Heart left ventricle (tissue), 16 donors: Measurements from ENCODE around the gene NEK8. TPM values are rescaled to one million over a fixed set of nuclear protein-coding genes. Genes with fewer than 3 reads are reported as not detected.

Experiments used
- ATAC-seq, 4 donors: fragments of 200-7000 bp; cut with Tn5 transposase; one replicate each; pipeline ENCODE4 v1.9.1; 2020 to 2022; ENCODE audit warnings: moderate library complexity in 4 of 4, mild to moderate bottlenecking in 3 of 4, moderate number of reproducible peaks in 1 of 4
- DNase-seq, 5 donors: peaks; one replicate each; pipeline ENCODE4 v3.0.0-alpha.2; 2020
- H3K27ac ChIP-seq, 12 donors: fragments of 200-600 bp; sonication (generic) in 4 of 12; one replicate each; pipeline versions ENCODE4 v1.5.0 to v1.8.0; 2016 to 2022; ENCODE audit warnings: mild to moderate bottlenecking in 2 of 12
- H3K27me3 ChIP-seq, 9 donors: fragments of 200-600 bp; sonication (generic) in 2 of 9; one replicate each; pipeline versions ENCODE4 v1.5.1 to v1.8.0; 2016 to 2022; ENCODE audit warnings: mild to moderate bottlenecking in 3 of 9
- H3K36me3 ChIP-seq, 9 donors: fragments of 200-600 bp; sonication (generic) in 2 of 9; one replicate each; pipeline versions ENCODE4 v1.5.0 to v1.8.0; 2018 to 2022; ENCODE audit warnings: mild to moderate bottlenecking in 2 of 9
- H3K4me1 ChIP-seq, 12 donors: fragments of 200-600 bp; sonication (generic) in 4 of 12; one replicate each; pipeline versions ENCODE4 v1.5.0 to v1.8.0; 2016 to 2022; ENCODE audit warnings: mild to moderate bottlenecking in 3 of 12
- H3K4me3 ChIP-seq, 12 donors: fragments of 200-600 bp; sonication (generic) in 4 of 12; one replicate each; pipeline versions ENCODE4 v1.5.0 to v1.8.0; 2017 to 2022; ENCODE audit warnings: mild to moderate bottlenecking in 9 of 12, moderate library complexity in 4 of 12
- H3K9me3 ChIP-seq, 12 donors: fragments of 200-600 bp; sonication (generic) in 4 of 12; one replicate each; pipeline versions ENCODE4 v1.5.0 to v1.8.0; 2016 to 2022; ENCODE audit warnings: mild to moderate bottlenecking in 1 of 12
- CTCF ChIP-seq, 12 donors: fragments of 200-600 bp; sonication (generic) in 4 of 12; IDR thresholded peaks; one replicate each; pipeline versions ENCODE4 v1.5.0 to v1.8.0; 2018 to 2022; ENCODE audit warnings: antibody characterized with exemption in 12 of 12, mild to moderate bottlenecking in 5 of 12
- POLR2A ChIP-seq, 2 donors: fragments of 450-650 bp; IDR thresholded peaks; one replicate each; pipeline ENCODE4 v1.6.1; 2017; ENCODE audit warnings: antibody characterized with exemption in 2 of 2, mild to moderate bottlenecking in 2 of 2, moderate library complexity in 2 of 2
- WGBS, 4 donors: extraction: QIAGEN DNeasy Blood & Tissue Kit in 2 of 4; methylation state at CpG; one replicate each; pipeline versions ENCODE4 v1.1.5 to v1.1.7; 2013 to 2018; 5-methylcytosine and 5-hydroxymethylcytosine counted together
- intact Hi-C, 10 donors: fragments of 100-400 bp; cut with DNase I; formaldehyde crosslinking; loops; one replicate each; pipeline versions ENCODE4 v1.11.1 to v1.14.2; 2022
- polyA plus RNA-seq, 2 donors: library from polyadenylated mRNA; stranded (reverse); fragments of 200-250 nt; gene quantifications; one replicate each; pipeline ENCODE4 v1.2.3, GENCODE V29; 2013
- total RNA-seq, 9 donors: library from RNA; depleted of rRNA in 2 of 9; stranded (reverse); fragments of >200 nt in 2 of 9; fragmentation: NEBNext Ultra II Directional in 3 of 9; extraction: Animal tissue kit (Norgen Biotek cat#: 25700) in 3 of 9; gene quantifications; one replicate each; pipeline versions ENCODE4 v1.1.0 to v1.2.4, GENCODE V29; 2016 to 2023
- donor health status: ischemic (EF 13 %, LVEDD 7.1; RV severe dilation, severe dysfunction).
- donor health status: healthy with polysubstance abuse.
- donor health status: DM: no; HTN: yes; CAD: no.
- donor health status: DM: no; HTN: no; CAD: no.
- donor health status: ischemic (EF 25% LVEDD 6.9; RV normal size, moderate dysfunction).
- donor health status: ischemic (EF 25% LVEDD 5.7; RV mildly dilated, moderate dysfunction).
- donor health status: healthy.
- donor health status: DM: yes; HTN: yes; CAD: no.
- donor health status: ischemic (EF 35%, LVEDD 5.7; RV mildly dilated, moderate dysfunction).
- donor health status: nonischemic (EF 11% LVEDD 7.7; RV severe dilation, severe dysfunction).
- donor health status: DM: yes; HTN: yes; CAD: no.
- donor health status: PGD.
- donor health status: ischemic (EF 29% LVEDD 5.4; RV normal size, mild dysfunction).
- donor health status: nonischemic (EF 23%, LVEDD 6.1; RV moderate dilation, normal function).

Gene NEK8
- total and polyA plus RNA-seq, 11 donors, result 0.28 to 2.8 (median 1.1) TPM

GRCh38 chr17:28705728-28706334, 22.8 kb upstream of the NEK8 start:
- Histone ChIP-seq H3K9me3 (no peaks in the 10 kb centered on the region), H3K27ac (no peak overlapping the region), H3K4me1 (peaks cover 0 to 11% (median 2%) of the 10 kb centered on the region in 12 donors), H3K36me3 (peaks cover 0 to 41% (median 36%) of the 10 kb centered on the region in 9 donors), H3K27me3 (no peaks in the 10 kb centered on the region), H3K4me3 (no peak overlapping the region)
- ATAC-seq (no peak), DNase-seq (no peak)
- WGBS, 4 donors, result 79 to 89% (median 81%) methylated on average over 8 to 10 of the region's 10 CpGs
- TF ChIP-seq POLR2A (IDR thresholded peaks at IDR 0.05), result no peak
- no peak for TF ChIP-seq CTCF (IDR thresholded peaks at IDR 0.05)
- intact Hi-C loops, result no loop called here

GRCh38 chr17:28706471-28707338, 21.9 kb upstream of the NEK8 start:
- Histone ChIP-seq H3K4me3 (no peak overlapping the region), H3K9me3 (no peaks in the 10 kb centered on the region), H3K27ac (no peak overlapping the region), H3K4me1 (peaks cover 0 to 17% (median 7%) of the 10 kb centered on the region in 12 donors), H3K36me3 (peaks cover 0 to 32% (median 27%) of the 10 kb centered on the region in 9 donors), H3K27me3 (no peaks in the 10 kb centered on the region)
- WGBS, 4 donors, result 63 to 73% (median 67%) methylated on average over 6 to 7 of the region's 7 CpGs
- no peak for ATAC-seq
- intact Hi-C loops, result no loop called here
- no peak for DNase-seq
- no peak for TF ChIP-seq POLR2A (IDR thresholded peaks at IDR 0.05)
- no peak for TF ChIP-seq CTCF (IDR thresholded peaks at IDR 0.05)

GRCh38 chr17:28707339-28707720, 21.3 kb upstream of the NEK8 start:
- DNase-seq (no peak), ATAC-seq (no peak)
- whole genome bisulfite sequencing, 4 donors, result 76 to 87% (median 81%) methylated on average over 2 of the region's 2 CpGs
- peaks cover 0 to 26% (median 21%) of the 10 kb centered on the region in 9 donors for H3K36me3 ChIP-seq
- intact Hi-C loops, result no loop called here
- H3K4me1 ChIP-seq, result peaks cover 0 to 23% (median 11%) of the 10 kb centered on the region in 12 donors
- H3K4me3 ChIP-seq, result no peak overlapping the region
- no peak for TF ChIP-seq POLR2A (IDR thresholded peaks at IDR 0.05)
- TF ChIP-seq CTCF (IDR thresholded peaks at IDR 0.05), result no peak
- H3K27ac ChIP-seq, result no peak overlapping the region
- no peaks in the 10 kb centered on the region for H3K27me3 ChIP-seq
- no peaks in the 10 kb centered on the region for H3K9me3 ChIP-seq
